SK-N-SH (cell line): Measurements from ENCODE around the gene ETS1. TPM values are rescaled to one million over a fixed set of nuclear protein-coding genes. Genes with fewer than 3 reads are reported as not detected.

Source experiments
- CTCF ChIA-PET: fragments of 300-600, 350-600 bp; formaldehyde crosslinking; extraction: SDS; loops from one replicate; lab custom pipeline; 2021; lab: Yijun Ruan, JAX
- POLR2A ChIA-PET: fragments of 350-600 bp; sonication (Branson Sonifier 250); formaldehyde crosslinking; extraction: SDS; loops from one replicate; lab custom pipeline; 2020; ENCODE audit warnings: antibody characterized with exemption, inconsistent platforms; lab: Yijun Ruan, JAX
- DNase-seq: peaks from one replicate; pipeline ENCODE4 v3.0.0; 2012
- H2AFZ ChIP-seq: fragments of 200-600 bp; sonication (generic); 2 replicates; pipeline ENCODE4 v1.8.1; 2016; ENCODE audit warnings: antibody characterized with exemption, mild to moderate bottlenecking, low read depth
- H3F3A ChIP-seq: fragments of 200-600 bp; sonication (generic); replicated peaks from 2 replicates; pipeline ENCODE3; 2016; ENCODE audit warnings: antibody characterized with exemption, mild to moderate bottlenecking; ENCODE audit not compliant: insufficient read depth
- H3K27ac ChIP-seq, 2 experiments: fragments of 200-500 bp in 1 of 2; fragments of 200-600 bp in 1 of 2; sonication (Bioruptor generic) in 1 of 2; sonication (generic), shearing (Covaris generic) in 1 of 2; 2 replicates each; pipeline versions ENCODE4 v1.5.1 to v1.6.1; 2014 to 2016; ENCODE audit warnings: low read depth in 2 of 2, inconsistent platforms in 1 of 2, low read length in 1 of 2, mild to moderate bottlenecking in 1 of 2, mixed read lengths in 1 of 2
- H3K27me3 ChIP-seq: fragments of 200-600 bp; sonication (generic), shearing (Covaris generic); 2 replicates; pipeline ENCODE4 v1.6.1; 2016; ENCODE audit warnings: mixed run types; ENCODE audit not compliant: insufficient read depth
- H3K36me3 ChIP-seq, 2 experiments: fragments of 200-500 bp in 1 of 2; fragments of 200-600 bp in 1 of 2; sonication (Bioruptor generic) in 1 of 2; sonication (generic) in 1 of 2; replicated peaks in 1 of 2; 2 replicates each; pipeline versions ENCODE3 to v1.5.1; 2014 to 2016; ENCODE audit warnings: low read length in 1 of 2, mild to moderate bottlenecking in 1 of 2; ENCODE audit not compliant: insufficient read depth in 2 of 2, control insufficient read depth in 1 of 2
- H3K4me1 ChIP-seq, 2 experiments: fragments of 200-500 bp in 1 of 2; fragments of 200-600 bp in 1 of 2; sonication (Bioruptor generic) in 1 of 2; sonication (generic), shearing (Covaris generic) in 1 of 2; 2 replicates each; pipeline versions ENCODE4 v1.5.1 to v1.6.1; 2014 to 2016; ENCODE audit warnings: low read depth in 1 of 2, low read length in 1 of 2, mixed run types in 1 of 2; ENCODE audit not compliant: insufficient read depth in 2 of 2, control insufficient read depth in 1 of 2
- H3K4me2 ChIP-seq: fragments of 200-600 bp; sonication (generic), shearing (Covaris generic); 2 replicates; pipeline ENCODE4 v1.6.1; 2017; ENCODE audit warnings: mixed run types
- H3K4me3 ChIP-seq, 2 experiments: fragments of 200-500 bp in 1 of 2; fragments of 200-600 bp in 1 of 2; sonication (Bioruptor generic) in 1 of 2; sonication (generic), shearing (Covaris generic) in 1 of 2; 2 replicates each; pipeline versions ENCODE4 v1.5.1 to v1.8.1; 2014 to 2016; ENCODE audit warnings: low read depth in 2 of 2, inconsistent platforms in 1 of 2, low read length in 1 of 2, mild to moderate bottlenecking in 1 of 2, mixed read lengths in 1 of 2, moderate library complexity in 1 of 2
- H3K79me2 ChIP-seq: fragments of 200-600 bp; sonication (generic); 2 replicates; pipeline ENCODE4 v1.8.1; 2017; ENCODE audit warnings: mild to moderate bottlenecking; ENCODE audit not compliant: insufficient read depth
- H3K9ac ChIP-seq: fragments of 200-600 bp; sonication (generic); 2 replicates; pipeline ENCODE4 v1.6.1; 2017; ENCODE audit warnings: mixed run types
- H3K9me2 ChIP-seq: fragments of 200-600 bp; sonication (generic); 2 replicates; pipeline ENCODE4 v1.6.1; 2017; ENCODE audit warnings: mixed run types
- H3K9me3 ChIP-seq: fragments of 200-600 bp; sonication (generic); 2 replicates; pipeline ENCODE4 v1.6.1; 2017; ENCODE audit warnings: mixed run types, mild to moderate bottlenecking, moderate library complexity
- H4K20me1 ChIP-seq: fragments of 200-600 bp; sonication (generic); 2 replicates; pipeline ENCODE4 v1.6.1; 2017; ENCODE audit warnings: mild to moderate bottlenecking, mixed run types; ENCODE audit not compliant: insufficient read depth
- CHD2 ChIP-seq: fragments of 150-350 bp; IDR thresholded peaks from 2 replicates; pipeline ENCODE4 v1.6.1; 2018; ENCODE audit warnings: low read length; ENCODE audit not compliant: partially characterized antibody
- ELF1 ChIP-seq: IDR thresholded peaks from 2 replicates; pipeline ENCODE4 v1.4.0; 2012
- EZH2phosphoT487 ChIP-seq: fragments of 200-600 bp; sonication (generic); IDR thresholded peaks from 2 replicates; pipeline ENCODE4 v1.6.1; 2017; ENCODE audit warnings: low read depth, mixed run types, mild to moderate bottlenecking, antibody characterized with exemption, moderate library complexity, borderline replicate concordance
- FOSL2 ChIP-seq: IDR thresholded peaks from 2 replicates; pipeline ENCODE4 v1.4.0; 2012; ENCODE audit warnings: low read depth, mild to moderate bottlenecking, moderate library complexity, borderline replicate concordance
- FOXJ3 ChIP-seq: sonication (generic); formaldehyde crosslinking; IDR thresholded peaks from 2 replicates; pipeline ENCODE4 v1.5.1; 2020; ENCODE audit warnings: mild to moderate bottlenecking, missing genetic modification reagents
- FOXM1 ChIP-seq: IDR thresholded peaks from 2 replicates; pipeline ENCODE4 v1.4.0; 2012; ENCODE audit warnings: low read depth, mild to moderate bottlenecking
- GABPA ChIP-seq: IDR thresholded peaks from 2 replicates; pipeline ENCODE4 v1.4.0; 2012; ENCODE audit warnings: low read depth, mild to moderate bottlenecking
- GATA2 ChIP-seq: sonication (generic); formaldehyde crosslinking; IDR thresholded peaks from 2 replicates; pipeline ENCODE4 v1.5.0; 2020; ENCODE audit warnings: mild to moderate bottlenecking, missing genetic modification reagents
- JUND ChIP-seq: IDR thresholded peaks from 2 replicates; pipeline ENCODE4 v1.4.0; 2012
- MEF2A ChIP-seq: IDR thresholded peaks from 2 replicates; pipeline ENCODE4 v1.4.0; 2012; ENCODE audit warnings: low read depth, borderline replicate concordance
- NFIC ChIP-seq: IDR thresholded peaks from 2 replicates; pipeline ENCODE4 v1.4.0; 2012; ENCODE audit warnings: borderline replicate concordance
- NRF1 ChIP-seq: IDR thresholded peaks from 2 replicates; pipeline ENCODE4 v1.6.1; 2012; ENCODE audit warnings: low read depth, mild to moderate bottlenecking, low read length
- POLR2AphosphoS5 ChIP-seq: IDR thresholded peaks from 2 replicates; pipeline ENCODE4 v1.6.1; 2012; ENCODE audit warnings: low read depth, low read length
- RAD21 ChIP-seq: IDR thresholded peaks from 2 replicates; pipeline ENCODE4 v1.6.1; 2012; ENCODE audit warnings: mild to moderate bottlenecking, low read length
- RCOR1 ChIP-seq: fragments of 150-350 bp; IDR thresholded peaks from 2 replicates; pipeline ENCODE4 v1.6.1; 2017; ENCODE audit warnings: antibody characterized with exemption, low read length
- RFX5 ChIP-seq: IDR thresholded peaks from 2 replicates; pipeline ENCODE4 v1.6.1; 2012; ENCODE audit warnings: mild to moderate bottlenecking, improper control_type of control experiment, low read length
- SIN3A ChIP-seq: IDR thresholded peaks from 2 replicates; pipeline ENCODE4 v1.6.1; 2012; ENCODE audit warnings: low read depth, mild to moderate bottlenecking, low read length, moderate library complexity, borderline replicate concordance
- TAF1 ChIP-seq: IDR thresholded peaks from 2 replicates; pipeline ENCODE4 v1.6.1; 2012; ENCODE audit warnings: low read depth, mild to moderate bottlenecking, low read length, moderate library complexity, borderline replicate concordance
- TCF12 ChIP-seq: IDR thresholded peaks from 2 replicates; pipeline ENCODE4 v1.4.0; 2012
- TEAD4 ChIP-seq: IDR thresholded peaks from 2 replicates; pipeline ENCODE4 v1.4.0; 2012; ENCODE audit warnings: mild to moderate bottlenecking, borderline replicate concordance; ENCODE audit not compliant: insufficient read depth
- YY1 ChIP-seq: IDR thresholded peaks from 2 replicates; pipeline ENCODE4 v1.4.0; 2012; ENCODE audit warnings: low read depth, mild to moderate bottlenecking
- WGBS: methylation state at CpG from one replicate; pipeline ENCODE4 v1.1.6; 2017; ENCODE audit warnings: low lambda C conversion rate; 5-methylcytosine and 5-hydroxymethylcytosine counted together
- polyA plus RNA-seq, 3 experiments: library from polyadenylated mRNA; depleted of rRNA; stranded (reverse); fragments of >200 nt; gene quantifications; 2 replicates each; pipeline ENCODE4 v1.2.3, GENCODE V29; 2012
- TF ChIP-seq, protein P1 (sequence below): IDR thresholded peaks from 2 replicates; pipeline ENCODE4 v1.4.0; 2012; ENCODE audit warnings: low read depth, borderline replicate concordance
- TF ChIP-seq, protein P2 (sequence below): fragments of 150-350 bp; IDR thresholded peaks from 2 replicates; pipeline ENCODE4 v1.6.1; 2017; ENCODE audit warnings: antibody characterized with exemption, low read length, low read depth, borderline replicate concordance
- TF ChIP-seq, protein P3 (sequence below): fragments of 200-600 bp; sonication (generic); IDR thresholded peaks from 2 replicates; pipeline ENCODE4 v1.6.1; 2017; ENCODE audit warnings: antibody characterized with exemption, mild to moderate bottlenecking, moderate library complexity
- TF ChIP-seq, protein P4 (sequence below): IDR thresholded peaks from 2 replicates; pipeline ENCODE4 v1.4.0; 2012; ENCODE audit warnings: low read depth, borderline replicate concordance
- TF ChIP-seq, protein P5 (sequence below): IDR thresholded peaks from 2 replicates; pipeline ENCODE4 v1.4.0; 2012; ENCODE audit warnings: low read depth
- TF ChIP-seq, protein P6 (sequence below): IDR thresholded peaks from 2 replicates; pipeline ENCODE4; 2012

The ETS1 gene
- polyA plus RNA-seq, 1 of the 3 experiments (the other 2 are of a cell fraction) = 14.5 TPM

DNA sequence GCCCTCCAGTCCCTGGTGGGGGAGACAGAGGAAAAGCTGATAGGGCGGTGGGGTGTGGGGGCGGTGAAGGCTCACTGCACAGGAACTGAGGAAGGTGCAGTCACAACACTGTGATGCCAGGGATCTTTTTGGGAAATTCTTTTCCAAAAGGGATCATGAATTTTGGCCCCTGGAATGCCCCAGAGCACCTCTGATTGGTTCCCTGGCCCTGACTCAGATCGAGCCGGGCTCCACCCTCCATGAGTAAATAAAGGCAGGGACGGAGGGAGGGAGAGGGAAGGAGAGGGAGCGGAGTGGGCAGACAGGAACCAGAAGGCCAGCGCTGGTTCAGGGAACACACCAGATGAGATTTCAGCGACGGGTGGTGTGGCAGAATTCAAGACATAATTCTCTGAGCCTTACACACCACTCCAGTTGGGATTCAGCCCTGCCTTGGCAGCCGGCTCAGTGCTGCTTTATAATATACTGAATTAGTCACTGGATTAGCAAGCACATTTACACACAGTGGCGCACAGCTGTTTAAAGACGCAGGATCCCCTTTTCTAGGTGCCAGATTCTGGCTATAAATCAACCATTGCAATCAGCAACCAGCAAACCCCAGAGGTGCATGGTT is 80.3 kb downstream of the ETS1 start:
- ChIA-PET POLR2A (no interaction called here), CTCF (interaction anchor here (1.3 to 4.0 kb wide), 3 partner anchors 13 to 125 kb away, joined by 4 to 24 read pairs (median 5); no protein-coding TSS in a partner anchor)
- Histone ChIP-seq H3K79me2 (peaks cover 96% of the 10 kb centered on the region), H3K9ac (peak overlapping the region; percentile 64; the same call in 1 of the 2 replicates), H3K4me2 (peak overlapping the region; percentile 77), H3K4me1 (peaks cover 57 to 62% of the 10 kb centered on the region in 2 experiments), H3K9me3 (no peaks in the 10 kb centered on the region), H3K4me3 (peak overlapping the region; percentile 35 to 46), H2AFZ (no peak overlapping the region), H3K27me3 (no peaks in the 10 kb centered on the region), H3K36me3 (peaks cover 0 to 7% of the 10 kb centered on the region in 2 experiments), H3K9me2 (no peaks in the 10 kb centered on the region), H3F3A (peaks cover 53% of the 10 kb centered on the region), H4K20me1 (peaks cover 28% of the 10 kb centered on the region), H3K27ac (peak overlapping the region; percentile 90 to 100)
- WGBS = 15% methylated on average over 10 of the region's 12 CpGs
- DNase-seq = peak; percentile 53
- peak; percentile 28; the same call in 1 of the 2 replicates for TF ChIP-seq YY1
- TF ChIP-seq, protein P1, sequence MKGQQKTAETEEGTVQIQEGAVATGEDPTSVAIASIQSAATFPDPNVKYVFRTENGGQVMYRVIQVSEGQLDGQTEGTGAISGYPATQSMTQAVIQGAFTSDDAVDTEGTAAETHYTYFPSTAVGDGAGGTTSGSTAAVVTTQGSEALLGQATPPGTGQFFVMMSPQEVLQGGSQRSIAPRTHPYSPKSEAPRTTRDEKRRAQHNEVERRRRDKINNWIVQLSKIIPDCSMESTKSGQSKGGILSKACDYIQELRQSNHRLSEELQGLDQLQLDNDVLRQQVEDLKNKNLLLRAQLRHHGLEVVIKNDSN = no peak
- TF ChIP-seq, protein P2, sequence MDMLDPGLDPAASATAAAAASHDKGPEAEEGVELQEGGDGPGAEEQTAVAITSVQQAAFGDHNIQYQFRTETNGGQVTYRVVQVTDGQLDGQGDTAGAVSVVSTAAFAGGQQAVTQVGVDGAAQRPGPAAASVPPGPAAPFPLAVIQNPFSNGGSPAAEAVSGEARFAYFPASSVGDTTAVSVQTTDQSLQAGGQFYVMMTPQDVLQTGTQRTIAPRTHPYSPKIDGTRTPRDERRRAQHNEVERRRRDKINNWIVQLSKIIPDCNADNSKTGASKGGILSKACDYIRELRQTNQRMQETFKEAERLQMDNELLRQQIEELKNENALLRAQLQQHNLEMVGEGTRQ = no peak
- TF ChIP-seq TCF12 = peak; percentile 92
- TF ChIP-seq RAD21 = no peak
- peak; percentile 82; the same call in 1 of the 2 replicates for TF ChIP-seq NFIC
- peak; percentile 61; the same call in 1 of the 2 replicates for TF ChIP-seq FOSL2
- TF ChIP-seq TAF1 = peak; percentile 38; the same call in 1 of the 2 replicates
- TF ChIP-seq GABPA = no peak
- no peak for TF ChIP-seq ELF1
- peak; percentile 62 for TF ChIP-seq POLR2AphosphoS5
- TF ChIP-seq, protein P3, sequence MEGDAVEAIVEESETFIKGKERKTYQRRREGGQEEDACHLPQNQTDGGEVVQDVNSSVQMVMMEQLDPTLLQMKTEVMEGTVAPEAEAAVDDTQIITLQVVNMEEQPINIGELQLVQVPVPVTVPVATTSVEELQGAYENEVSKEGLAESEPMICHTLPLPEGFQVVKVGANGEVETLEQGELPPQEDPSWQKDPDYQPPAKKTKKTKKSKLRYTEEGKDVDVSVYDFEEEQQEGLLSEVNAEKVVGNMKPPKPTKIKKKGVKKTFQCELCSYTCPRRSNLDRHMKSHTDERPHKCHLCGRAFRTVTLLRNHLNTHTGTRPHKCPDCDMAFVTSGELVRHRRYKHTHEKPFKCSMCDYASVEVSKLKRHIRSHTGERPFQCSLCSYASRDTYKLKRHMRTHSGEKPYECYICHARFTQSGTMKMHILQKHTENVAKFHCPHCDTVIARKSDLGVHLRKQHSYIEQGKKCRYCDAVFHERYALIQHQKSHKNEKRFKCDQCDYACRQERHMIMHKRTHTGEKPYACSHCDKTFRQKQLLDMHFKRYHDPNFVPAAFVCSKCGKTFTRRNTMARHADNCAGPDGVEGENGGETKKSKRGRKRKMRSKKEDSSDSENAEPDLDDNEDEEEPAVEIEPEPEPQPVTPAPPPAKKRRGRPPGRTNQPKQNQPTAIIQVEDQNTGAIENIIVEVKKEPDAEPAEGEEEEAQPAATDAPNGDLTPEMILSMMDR = no peak
- no peak for TF ChIP-seq GATA2
- peak; percentile 32; the same call in 1 of the 2 replicates for TF ChIP-seq MEF2A
- TF ChIP-seq CHD2 = no peak
- TF ChIP-seq RCOR1 = peak; percentile 12; the same call in 1 of the 2 replicates
- peak; percentile 65; the same call in 1 of the 2 replicates for TF ChIP-seq SIN3A
- TF ChIP-seq, protein P4, sequence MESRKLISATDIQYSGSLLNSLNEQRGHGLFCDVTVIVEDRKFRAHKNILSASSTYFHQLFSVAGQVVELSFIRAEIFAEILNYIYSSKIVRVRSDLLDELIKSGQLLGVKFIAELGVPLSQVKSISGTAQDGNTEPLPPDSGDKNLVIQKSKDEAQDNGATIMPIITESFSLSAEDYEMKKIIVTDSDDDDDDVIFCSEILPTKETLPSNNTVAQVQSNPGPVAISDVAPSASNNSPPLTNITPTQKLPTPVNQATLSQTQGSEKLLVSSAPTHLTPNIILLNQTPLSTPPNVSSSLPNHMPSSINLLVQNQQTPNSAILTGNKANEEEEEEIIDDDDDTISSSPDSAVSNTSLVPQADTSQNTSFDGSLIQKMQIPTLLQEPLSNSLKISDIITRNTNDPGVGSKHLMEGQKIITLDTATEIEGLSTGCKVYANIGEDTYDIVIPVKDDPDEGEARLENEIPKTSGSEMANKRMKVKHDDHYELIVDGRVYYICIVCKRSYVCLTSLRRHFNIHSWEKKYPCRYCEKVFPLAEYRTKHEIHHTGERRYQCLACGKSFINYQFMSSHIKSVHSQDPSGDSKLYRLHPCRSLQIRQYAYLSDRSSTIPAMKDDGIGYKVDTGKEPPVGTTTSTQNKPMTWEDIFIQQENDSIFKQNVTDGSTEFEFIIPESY = no peak
- TF ChIP-seq, protein P5, sequence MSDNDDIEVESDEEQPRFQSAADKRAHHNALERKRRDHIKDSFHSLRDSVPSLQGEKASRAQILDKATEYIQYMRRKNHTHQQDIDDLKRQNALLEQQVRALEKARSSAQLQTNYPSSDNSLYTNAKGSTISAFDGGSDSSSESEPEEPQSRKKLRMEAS = peak; percentile 82
- TF ChIP-seq, protein P6, sequence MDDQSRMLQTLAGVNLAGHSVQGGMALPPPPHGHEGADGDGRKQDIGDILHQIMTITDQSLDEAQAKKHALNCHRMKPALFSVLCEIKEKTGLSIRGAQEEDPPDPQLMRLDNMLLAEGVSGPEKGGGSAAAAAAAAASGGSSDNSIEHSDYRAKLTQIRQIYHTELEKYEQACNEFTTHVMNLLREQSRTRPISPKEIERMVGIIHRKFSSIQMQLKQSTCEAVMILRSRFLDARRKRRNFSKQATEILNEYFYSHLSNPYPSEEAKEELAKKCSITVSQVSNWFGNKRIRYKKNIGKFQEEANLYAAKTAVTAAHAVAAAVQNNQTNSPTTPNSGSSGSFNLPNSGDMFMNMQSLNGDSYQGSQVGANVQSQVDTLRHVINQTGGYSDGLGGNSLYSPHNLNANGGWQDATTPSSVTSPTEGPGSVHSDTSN = peak; percentile 62
- no peak for TF ChIP-seq FOXM1
- TF ChIP-seq TEAD4 = peak; percentile 26; the same call in 1 of the 2 replicates
- TF ChIP-seq JUND = peak; percentile 49
- no peak for TF ChIP-seq NRF1
- 0 out of 2 replicates have a peak, but pooled peaks have one; percentile 53 for TF ChIP-seq FOXJ3 (CRISPR knock-in tag)
- TF ChIP-seq EZH2phosphoT487 = no peak
- no peak for TF ChIP-seq RFX5
